ENCODE data around the gene PDCD1LG2. TPM values are rescaled to one million over a fixed set of nuclear protein-coding genes. Genes with fewer than 3 reads are reported as not detected.
"Not testable (repeated sequence)": the region's sequence is repeated elsewhere in the genome, so short reads cannot be mapped to it uniquely, and the experiment has no call there.

PDCD1LG2 gene
- total RNA-seq, 4 donors from 2014 or later = 0.47 to 4.6 (median 2.4) TPM

DNA sequence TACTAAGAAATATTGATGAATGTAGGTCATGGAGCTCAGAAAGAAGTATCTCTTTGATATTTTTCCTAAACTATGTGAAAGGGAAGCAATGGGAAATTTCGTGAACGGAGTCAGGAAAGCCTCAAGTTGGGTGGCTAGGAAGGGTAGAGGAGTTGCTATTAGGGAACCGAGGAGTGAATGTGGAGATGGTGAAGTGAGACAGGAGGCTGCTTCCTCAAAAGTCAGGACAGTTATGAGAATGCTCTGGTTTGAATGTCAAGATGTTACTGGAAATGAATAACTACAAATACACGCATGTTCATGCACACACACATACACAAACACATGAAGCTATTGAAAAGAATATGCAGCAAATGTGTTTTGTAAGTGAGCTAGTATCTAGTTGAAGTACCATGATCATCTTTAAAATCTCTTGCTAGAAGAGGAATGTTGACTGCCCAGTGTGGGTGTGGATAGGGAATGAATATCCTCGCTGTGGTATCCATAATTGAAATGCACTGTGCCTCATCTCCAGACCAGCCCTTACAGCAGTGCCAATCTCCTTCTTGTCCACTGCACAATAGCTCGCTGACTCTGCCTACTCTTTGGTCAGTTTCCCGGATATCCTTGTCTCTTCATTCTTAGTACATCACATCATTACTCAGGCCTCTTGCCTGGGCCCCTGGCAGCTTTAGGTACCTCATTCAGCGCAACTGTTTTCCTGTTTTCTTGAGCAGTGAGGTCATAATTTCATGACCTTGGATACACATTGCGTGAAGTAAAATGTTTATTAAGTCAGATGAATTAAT is 21.9 kb upstream of the PDCD1LG2 start:
- no peak for ATAC-seq
- Histone ChIP-seq H3K27ac (no peak overlapping the region), H3K4me1 (no peaks in the 10 kb centered on the region), H3K36me3 (no peaks in the 10 kb centered on the region), H3K9me3 (no peaks in the 10 kb centered on the region), H3K4me3 (no peak overlapping the region), H3K27me3 (no peaks in the 10 kb centered on the region)
- TF ChIP-seq POLR2A (IDR thresholded peaks at IDR 0.05) = no peak
- no peak for TF ChIP-seq EP300 (IDR thresholded peaks at IDR 0.05)
- TF ChIP-seq, protein P1, sequence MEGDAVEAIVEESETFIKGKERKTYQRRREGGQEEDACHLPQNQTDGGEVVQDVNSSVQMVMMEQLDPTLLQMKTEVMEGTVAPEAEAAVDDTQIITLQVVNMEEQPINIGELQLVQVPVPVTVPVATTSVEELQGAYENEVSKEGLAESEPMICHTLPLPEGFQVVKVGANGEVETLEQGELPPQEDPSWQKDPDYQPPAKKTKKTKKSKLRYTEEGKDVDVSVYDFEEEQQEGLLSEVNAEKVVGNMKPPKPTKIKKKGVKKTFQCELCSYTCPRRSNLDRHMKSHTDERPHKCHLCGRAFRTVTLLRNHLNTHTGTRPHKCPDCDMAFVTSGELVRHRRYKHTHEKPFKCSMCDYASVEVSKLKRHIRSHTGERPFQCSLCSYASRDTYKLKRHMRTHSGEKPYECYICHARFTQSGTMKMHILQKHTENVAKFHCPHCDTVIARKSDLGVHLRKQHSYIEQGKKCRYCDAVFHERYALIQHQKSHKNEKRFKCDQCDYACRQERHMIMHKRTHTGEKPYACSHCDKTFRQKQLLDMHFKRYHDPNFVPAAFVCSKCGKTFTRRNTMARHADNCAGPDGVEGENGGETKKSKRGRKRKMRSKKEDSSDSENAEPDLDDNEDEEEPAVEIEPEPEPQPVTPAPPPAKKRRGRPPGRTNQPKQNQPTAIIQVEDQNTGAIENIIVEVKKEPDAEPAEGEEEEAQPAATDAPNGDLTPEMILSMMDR (IDR thresholded peaks at IDR 0.05) = no peak
- no peak for TF ChIP-seq POLR2AphosphoS5 (IDR thresholded peaks at IDR 0.05)
- 73 to 75% methylated on average over 9 of the region's 9 CpGs for WGBS, 2 donors (ENCODE audit: low coverage in 1 of 2)

DNA sequence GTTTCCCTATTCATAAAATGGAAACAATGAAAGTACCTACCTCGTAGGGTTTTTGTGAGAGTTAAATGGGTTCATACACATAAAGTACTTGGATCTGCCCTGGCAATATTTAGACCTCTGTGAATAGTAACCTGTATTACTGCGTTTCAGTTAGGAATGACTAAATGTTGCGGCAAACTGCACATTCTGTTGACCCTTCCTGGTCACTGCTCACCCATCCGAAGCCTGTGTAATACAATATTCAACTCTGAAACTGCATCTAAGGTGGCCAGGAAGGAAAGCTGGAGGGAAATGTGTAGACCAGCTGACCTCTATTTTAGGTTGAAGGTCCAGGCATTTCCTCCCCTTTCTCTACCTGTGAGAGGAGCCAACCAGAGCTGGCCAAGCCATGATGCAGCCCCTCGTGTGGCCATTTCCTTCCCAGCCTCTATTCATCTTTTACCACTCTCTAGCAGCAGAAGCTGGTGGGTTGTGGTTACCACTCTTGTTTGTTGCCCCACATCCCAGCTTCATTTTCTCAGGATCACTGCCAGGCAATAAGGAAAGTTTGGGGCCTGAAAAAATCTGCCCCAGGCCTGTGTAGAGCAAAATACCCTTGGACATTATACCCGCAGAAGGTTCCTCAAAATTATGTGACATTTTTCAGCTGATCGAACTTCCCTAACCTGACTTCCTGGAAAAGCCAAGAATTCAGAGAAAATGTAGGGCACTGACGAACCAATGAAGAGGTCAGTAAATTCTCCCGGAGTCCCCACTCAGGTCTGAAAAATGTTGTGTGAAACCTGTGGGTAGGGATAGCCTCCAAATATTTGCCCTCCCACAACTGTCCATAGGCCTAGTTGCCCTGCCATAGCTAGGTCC is 20.5 kb upstream of the PDCD1LG2 start:
- no peak for ATAC-seq
- H3K27ac ChIP-seq = no peak overlapping the region
- no peaks in the 10 kb centered on the region for H3K9me3 ChIP-seq
- 82 to 88% methylated on average over 9 of the region's 9 CpGs for WGBS, 2 donors (ENCODE audit: low coverage in 1 of 2)
- TF ChIP-seq POLR2AphosphoS5 (IDR thresholded peaks at IDR 0.05) (no peak), POLR2A (IDR thresholded peaks at IDR 0.05) (no peak), EP300 (IDR thresholded peaks at IDR 0.05) (no peak)
- TF ChIP-seq, protein P1 (IDR thresholded peaks at IDR 0.05) = no peak
- no peaks in the 10 kb centered on the region for H3K36me3 ChIP-seq
- no peaks in the 10 kb centered on the region for H3K27me3 ChIP-seq
- no peaks in the 10 kb centered on the region for H3K4me1 ChIP-seq
- H3K4me3 ChIP-seq = no peak overlapping the region

DNA sequence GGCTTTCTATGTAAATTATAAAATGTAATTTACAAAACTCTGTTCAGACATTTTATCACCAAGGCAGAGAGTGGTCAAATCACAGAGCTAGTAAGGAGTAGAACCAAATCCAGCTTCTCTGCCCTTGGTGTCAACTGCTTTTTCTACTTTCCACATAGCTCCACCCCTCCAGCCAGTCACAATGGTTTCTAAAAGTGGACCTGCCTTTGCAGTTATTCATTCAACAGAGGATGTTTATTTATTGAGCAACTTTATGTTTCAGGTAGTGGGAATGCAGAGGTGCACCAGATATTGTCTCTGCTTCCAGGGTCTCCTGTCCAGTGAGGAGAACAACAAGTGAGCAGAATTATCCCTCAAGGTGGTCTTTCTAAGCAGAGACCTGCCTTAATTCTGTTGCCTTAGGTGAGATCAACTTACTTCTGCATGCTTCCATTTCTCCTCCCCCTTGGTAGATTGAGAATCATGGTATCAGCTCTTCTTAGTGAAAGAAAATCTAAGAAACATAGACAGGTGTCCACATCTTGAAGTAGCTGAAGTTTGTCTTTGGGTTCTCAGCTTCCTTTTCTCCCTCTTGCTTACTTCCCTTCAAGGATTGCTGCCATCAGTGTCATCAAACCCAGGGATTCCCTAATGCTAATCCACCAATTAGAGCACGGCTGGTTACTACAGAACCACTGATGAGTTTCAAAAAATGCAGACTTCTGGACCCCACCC is 17.2 kb upstream of the PDCD1LG2 start:
- H3K27me3 ChIP-seq = no peaks in the 10 kb centered on the region
- no peaks in the 10 kb centered on the region for H3K9me3 ChIP-seq
- H3K36me3 ChIP-seq = no peaks in the 10 kb centered on the region
- TF ChIP-seq POLR2A (IDR thresholded peaks at IDR 0.05) (no peak), EP300 (IDR thresholded peaks at IDR 0.05) (no peak), POLR2AphosphoS5 (IDR thresholded peaks at IDR 0.05) (no peak)
- TF ChIP-seq, protein P1 (IDR thresholded peaks at IDR 0.05) = no peak
- peak overlapping the region in 1 of 4 donors; percentile 20 for H3K27ac ChIP-seq
- no peak for ATAC-seq
- no peak overlapping the region for H3K4me3 ChIP-seq
- 100% methylated on average over 1 of the region's 1 CpG; no CpG with 5 or more reads in 1 of the 2 donors for WGBS, 2 donors (ENCODE audit: low coverage in 1 of 2)
- H3K4me1 ChIP-seq = no peaks in the 10 kb centered on the region

DNA sequence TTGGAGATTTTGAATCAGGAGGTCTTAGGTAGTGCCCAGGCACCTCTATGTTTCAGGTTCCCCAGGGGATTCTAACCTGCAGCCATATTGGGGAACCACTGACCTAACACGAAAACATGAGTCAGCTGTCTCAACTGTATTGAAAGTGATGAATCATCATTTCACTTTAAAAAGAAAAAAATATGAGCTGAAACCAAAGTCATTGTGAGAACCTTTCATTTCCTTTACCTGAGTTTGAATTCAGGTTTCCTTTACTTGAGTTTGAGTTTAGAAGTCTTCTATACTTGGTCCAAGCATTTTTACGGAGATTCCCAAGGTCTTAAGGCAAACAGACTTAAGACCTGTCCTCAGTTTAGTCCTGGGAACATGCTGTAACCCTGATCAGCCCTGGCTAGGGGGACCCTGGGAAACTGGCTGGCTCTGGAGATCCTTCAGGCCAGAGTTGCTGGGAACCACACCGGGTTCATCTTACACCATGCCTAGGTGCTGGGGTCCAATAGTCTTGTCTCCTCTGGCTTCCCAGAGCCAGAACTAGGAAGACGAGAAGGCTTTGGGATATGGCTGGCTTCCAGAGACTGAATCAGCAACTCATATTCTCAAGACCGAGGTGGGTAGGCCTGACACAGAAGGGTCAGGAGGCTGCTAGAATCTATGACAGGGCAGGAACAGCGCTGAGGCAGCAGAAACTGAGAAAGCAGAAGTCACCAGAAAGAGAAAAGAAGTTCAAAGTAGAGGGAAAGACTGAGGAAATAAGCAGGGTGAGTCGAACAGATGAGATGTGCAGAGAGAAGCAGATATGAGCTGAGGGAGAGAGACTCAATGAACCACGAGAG is 16.4 kb upstream of the PDCD1LG2 start:
- WGBS, 2 donors (ENCODE audit: low coverage in 1 of 2) = 67 to 72% methylated on average over 4 to 6 of the region's 8 CpGs
- Histone ChIP-seq H3K4me1 (no peaks in the 10 kb centered on the region), H3K27ac (peak overlapping the region in 2 of 4 donors; percentile 20 to 31), H3K4me3 (no peak overlapping the region), H3K9me3 (no peaks in the 10 kb centered on the region), H3K27me3 (no peaks in the 10 kb centered on the region), H3K36me3 (no peaks in the 10 kb centered on the region)
- TF ChIP-seq POLR2AphosphoS5 (IDR thresholded peaks at IDR 0.05) (no peak), EP300 (IDR thresholded peaks at IDR 0.05) (no peak), POLR2A (IDR thresholded peaks at IDR 0.05) (no peak)
- TF ChIP-seq, protein P1 (IDR thresholded peaks at IDR 0.05) = no peak
- peak; percentile 58 for ATAC-seq

DNA sequence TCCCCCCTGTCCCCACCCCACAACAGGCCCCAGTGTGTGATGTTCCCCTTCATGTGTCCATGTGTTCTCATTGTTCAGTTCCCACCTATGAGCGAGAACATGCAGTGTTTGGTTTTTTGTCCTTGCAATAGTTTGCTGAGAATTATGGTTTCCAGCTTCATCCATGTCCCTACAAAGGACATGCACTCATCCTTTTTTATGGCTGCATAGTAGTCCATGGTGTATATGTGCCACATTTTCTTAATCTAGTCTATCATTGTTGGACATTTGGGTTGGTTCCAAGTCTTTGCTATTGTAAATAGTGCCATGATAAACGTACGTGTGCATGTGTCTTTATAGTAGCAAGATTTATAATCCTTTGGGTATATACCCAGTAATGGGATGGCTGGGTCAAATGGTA is 15.6 kb upstream of the PDCD1LG2 start:
- H3K27me3 ChIP-seq, H3K9me3 ChIP-seq, H3K36me3 ChIP-seq, ATAC-seq, H3K4me3 ChIP-seq, H3K27ac ChIP-seq, H3K4me1 ChIP-seq: not testable (repeated sequence)
- 62 to 79% methylated on average over 3 of the region's 3 CpGs for WGBS, 2 donors (ENCODE audit: low coverage in 1 of 2)

Data from gastroesophageal sphincter (tissue), 4 donors.